ENCODE data around the gene FCN2.

The FCN2 gene

DNA sequence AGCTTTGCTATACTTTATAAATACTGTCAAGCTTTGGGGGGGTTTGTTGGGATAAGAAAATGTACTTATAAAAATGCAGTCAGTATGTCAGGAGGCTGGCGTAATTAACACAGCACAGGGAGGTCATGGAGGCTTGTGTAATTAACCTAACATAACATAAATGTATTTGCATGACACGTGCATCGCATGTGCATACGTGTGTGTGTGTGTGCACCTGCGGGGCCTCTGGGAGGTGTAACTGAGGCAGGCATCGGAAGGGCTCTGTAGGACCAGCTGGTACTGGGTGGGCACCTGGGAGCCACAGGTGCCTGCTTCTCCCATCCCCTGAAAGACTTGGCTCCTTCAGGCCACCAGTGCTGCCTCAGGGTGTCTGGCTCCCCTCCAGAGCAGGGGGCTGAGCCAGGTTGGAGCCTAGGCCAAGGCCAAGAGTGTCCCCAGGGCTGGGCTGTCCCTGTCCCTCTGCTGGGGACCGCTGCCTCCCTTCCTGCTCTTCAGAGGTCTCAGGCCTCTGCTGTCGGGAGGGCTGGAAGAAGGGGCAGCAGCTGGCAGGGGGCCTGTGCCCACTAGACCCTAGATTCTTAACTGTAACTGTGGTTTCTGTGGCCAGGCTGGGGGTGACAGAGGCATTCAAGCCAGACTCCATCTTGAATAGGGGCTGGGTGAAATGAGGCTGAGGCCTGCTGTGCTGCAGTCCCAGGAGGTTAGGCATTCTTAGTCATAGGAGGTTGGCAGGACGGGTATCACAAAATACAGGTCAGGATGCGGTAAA lies 9.0 kb downstream of the FCN2 start:
- DNase-seq = no peak

DNA sequence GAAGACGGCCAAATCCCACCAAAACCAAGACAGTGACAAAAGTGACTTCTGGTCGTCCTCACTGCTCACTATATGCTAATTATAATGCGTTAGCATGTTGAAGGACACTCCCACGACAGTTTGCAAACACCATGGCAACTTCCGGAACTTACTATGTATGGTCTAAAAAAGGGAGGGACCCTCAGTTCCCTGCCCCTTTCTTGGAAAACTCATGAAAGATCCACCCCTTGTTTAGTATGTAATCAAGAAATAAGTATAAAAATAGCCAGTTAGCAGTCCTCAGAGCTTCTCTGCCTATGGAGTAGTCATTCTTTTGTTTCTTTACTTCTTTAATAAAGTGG lies 9.5 kb downstream of the FCN2 start:
- DNase-seq = no peak

DNA sequence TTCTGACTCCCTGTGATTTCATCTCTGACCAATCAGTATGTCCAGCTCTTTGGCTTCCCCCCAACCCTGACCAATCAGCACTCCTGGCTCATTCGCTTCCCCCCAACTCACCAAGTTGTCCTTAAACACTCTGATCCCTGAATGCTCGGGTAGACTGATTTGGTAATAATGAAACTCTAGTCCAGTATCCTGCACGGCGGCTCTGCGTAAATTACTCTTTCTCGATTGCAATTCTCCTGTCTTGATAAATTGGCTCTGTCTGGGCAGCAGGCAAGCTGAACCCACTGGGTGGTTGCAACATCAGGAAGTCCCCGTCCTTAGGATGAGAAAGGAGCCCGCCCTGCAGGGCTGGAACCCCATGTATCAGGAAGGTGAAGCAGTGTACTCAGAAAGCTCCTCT lies 10.4 kb downstream of the FCN2 start:
- DNase-seq = no peak

DNA sequence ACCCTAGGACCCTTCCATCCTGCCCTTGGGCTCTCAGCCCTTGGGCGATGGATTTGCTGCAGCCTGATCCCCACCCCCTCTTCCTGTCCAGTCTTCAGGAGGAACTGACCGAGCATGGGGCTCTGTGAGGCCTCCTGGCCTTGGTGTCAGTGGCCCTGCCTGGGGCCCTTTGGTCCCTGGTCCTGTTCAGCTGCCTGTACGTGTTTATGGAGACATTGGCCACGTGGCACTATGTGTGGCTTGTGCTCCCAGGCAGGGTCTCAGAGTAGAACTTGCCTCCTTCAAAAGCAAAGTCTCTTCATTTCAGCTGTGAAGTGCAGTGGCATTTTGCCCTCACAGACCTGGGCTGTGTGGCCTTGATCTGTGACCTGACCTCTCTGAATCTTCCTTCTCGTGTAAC lies 11.1 kb downstream of the FCN2 start:
- no peak for DNase-seq

DNA sequence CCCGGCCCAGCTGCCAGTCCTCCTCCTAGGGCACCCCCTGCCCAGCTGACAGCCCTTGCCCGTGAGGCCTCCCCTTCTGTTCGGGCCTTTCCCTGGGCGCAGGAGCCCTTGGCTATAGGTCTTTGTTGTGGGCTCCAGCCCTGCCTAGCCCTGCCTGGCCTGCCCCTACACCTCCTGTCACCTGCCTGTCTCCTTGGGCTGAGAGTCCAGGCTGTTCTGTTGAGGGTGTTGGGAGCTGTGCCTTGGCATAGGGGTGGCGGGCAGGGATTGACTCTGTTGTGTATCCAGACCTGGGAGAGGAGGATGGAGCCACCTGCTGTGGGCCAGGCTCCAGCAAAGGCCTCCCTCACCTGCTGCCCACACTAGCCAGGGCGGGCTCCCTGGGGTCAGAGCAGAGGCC lies 11.6 kb downstream of the FCN2 start:
- DNase-seq = no peak

DNA sequence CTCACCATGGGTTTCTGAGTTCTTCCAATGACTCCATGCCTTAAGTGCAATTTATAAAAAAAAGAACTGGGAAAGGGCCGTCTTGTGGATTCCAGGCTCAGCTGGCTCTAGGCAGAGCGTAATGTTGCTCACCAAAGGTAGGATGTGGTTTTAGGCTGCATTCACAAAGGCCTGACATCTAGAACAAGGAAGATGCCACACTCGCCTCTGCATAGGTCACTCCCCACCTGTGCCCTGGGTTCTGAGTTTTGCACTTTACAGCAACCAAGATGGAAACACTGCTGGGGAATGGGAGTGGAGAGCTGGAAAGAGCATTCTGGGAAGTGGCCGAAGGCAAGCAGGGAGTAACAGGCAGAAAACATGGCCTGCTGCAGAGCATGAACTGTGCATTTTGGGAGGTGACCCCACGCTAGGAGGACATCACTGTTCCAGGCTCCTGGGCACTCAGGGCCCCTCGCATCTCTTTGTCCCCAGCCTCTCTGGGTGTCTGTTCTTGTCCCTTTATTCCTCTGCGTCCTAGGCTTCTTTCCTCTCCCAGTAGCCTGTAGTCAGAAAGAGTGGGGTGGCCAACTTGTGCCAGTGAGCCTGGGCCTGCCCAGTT lies 12.3 kb downstream of the FCN2 start:
- DNase-seq = no peak

DNA sequence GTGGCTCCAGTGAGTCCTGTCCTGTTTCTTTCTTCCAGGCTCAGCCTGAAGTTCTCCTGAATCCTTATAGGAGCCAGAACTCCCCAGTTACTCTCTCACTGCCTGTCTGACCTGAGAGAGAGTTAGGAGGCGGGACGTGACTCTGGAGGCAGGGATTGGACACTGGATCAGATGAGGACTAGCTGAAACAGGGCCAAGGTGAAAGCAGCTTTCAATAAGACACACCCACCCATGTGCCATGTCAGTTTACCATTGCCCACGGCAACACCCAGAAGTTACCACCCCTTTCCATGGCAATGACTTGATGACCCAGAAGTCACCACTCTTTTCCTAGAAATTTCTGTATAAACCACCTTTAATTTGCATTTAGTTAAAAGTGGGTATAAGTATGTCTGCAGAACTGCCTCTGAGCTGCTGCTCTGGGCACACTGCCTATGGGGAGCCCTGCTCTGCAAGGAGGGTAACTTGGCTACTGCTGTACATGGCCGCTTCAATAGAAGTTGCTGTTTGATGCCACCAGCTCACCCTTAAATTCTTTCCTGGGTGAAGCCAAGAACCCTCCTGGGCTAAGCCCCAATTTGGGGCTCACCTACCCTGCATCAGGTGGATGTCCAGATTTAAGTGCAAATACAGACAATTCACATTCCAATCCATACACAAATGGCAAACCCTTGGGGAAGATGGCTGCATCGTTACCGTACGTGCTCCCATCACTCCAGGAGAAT lies 13.7 kb downstream of the FCN2 start:
- DNase-seq = no peak

DNA sequence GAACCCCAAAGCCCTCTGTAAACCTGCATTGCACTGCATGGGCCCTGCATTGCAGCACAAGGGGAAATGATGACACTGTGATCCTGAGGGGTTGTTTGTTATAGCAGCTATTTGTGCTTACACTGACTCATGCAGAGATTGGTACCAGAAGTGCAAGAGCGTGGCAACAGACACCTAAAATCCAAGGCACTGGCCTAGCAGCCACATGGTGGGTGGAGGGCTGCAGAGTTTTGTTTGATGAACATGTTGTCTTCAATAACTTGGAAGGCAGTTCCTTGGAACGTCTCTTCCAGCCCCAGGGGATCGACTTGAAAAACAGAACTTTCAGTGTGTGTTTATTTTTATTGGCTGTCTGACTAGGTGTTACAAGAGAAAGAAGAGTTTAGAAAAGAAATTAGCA lies 14.5 kb downstream of the FCN2 start:
- DNase-seq = no peak

DNA sequence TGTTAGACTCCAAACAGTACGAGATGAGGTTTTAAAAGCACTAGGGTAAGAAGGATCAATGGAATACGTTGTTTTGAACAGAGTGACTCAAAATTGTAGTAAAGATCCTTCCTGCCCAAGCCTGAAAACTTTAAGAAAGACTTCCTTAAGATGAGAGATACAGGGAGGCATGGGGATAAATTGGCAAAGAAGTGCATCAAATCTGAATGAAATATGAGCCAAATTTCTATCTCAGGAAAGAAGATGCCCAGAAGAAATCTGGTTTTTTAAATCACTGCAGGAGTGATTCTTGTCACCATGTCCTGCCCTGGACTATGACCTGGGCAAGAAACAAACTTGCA lies 14.9 kb downstream of the FCN2 start:
- no peak for DNase-seq

DNA sequence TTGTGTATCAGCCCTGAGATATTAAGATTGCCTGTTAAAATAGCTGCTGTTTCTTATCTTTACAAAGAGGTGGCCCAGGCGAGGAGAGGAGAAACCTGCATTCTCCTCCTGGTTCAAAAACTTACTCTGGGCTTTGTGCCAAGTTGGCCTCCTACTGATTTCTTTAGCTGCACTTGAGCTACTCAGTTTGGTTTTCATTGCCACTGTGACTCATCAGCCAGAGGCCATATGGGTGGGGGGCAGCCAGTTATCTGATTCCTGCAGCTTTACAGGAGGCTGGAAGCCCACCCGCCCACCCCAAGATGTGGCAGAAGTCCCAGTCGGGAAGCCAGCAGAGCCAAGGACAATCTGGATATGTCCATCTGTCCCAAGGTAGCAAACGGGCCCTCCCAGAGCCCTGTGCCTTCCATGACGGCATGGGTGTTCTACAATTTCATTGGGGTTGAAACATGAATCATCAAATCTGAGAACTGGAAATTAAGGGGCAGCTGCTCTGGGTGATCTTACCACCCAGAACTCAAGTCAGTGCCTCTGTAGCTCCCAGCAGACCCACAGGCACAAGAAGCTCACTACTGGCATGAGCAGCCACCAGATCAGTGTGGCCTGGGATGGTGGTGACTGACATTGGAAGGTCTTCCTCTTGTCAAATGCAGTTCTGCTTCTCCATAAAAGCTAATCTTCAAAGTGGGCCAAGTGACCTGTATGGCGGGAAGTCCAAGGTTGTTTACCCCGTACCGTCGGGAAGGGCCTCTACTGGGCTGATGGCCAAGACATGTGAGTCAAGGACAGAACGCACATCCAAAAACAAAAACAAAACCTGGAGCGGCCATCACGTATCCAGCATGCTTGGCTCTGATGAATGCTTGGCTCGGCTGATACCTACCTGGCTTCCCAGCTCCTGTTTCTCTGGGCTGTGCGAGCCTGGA lies 15.6 kb downstream of the FCN2 start:
- peak in 1 of 2 experiments; percentile 18 for DNase-seq

DNA sequence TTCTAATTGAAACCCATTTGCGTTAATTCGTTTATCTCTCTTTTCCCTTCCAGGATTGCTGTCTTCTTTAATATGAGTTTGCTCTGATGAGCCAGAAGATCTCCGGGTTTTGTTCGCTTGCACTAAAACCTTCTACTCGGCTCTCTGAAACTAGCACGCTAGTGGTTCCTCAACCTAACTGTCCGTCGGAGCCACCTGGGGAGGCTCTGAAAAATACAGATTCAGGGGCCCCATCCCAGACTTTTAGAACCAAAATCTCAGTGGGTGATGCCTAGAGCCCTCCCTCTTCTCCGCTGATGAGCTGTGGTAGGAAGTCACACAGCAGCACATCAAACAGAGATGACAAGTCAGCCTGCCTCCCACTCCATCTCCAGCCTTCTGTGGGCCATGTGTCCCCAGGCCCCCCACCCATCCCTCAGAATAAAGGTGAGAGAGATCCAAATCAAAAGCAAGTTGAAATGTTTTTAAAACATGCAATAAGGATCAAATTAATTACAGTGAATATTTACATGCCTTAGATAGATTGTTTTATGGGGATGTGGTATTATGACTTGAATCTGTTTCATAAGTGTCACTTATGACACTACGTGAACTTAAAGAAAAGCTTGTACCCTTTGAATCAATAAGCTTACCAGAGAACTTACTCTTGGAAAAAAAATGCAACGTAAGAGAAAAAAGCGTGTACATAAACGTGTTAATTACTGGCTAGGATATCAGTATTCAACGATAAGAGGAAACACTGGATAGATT lies 16.4 kb downstream of the FCN2 start:
- DNase-seq = no peak

DNA sequence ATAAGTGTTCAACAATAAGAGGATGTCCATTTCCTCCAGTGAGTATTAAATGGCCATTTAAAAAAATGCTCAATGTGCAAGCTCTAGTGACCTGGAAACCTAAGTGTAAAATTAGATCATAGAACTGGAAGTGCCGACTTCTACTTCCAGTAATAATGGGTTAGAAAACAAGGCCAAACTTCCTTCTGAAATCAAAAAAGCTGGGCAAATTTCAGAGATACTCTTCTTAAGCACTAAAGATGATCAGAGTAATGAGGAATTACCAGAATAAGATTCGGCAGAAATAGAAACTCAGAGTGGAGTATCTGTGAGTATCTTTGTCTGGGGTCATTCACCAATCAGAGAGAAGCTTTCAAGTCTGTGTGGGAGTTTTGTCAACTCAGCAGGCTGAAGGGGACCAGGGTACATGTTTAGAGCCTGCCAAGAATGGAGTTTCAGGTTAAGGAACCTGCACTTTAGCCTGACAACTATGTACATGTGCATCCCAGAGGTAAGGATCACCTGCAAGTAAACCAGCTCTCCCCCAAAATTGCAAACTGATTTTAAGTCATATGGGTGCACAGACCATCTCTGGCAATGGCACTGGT lies 17.1 kb downstream of the FCN2 start:
- DNase-seq = no peak

DNA sequence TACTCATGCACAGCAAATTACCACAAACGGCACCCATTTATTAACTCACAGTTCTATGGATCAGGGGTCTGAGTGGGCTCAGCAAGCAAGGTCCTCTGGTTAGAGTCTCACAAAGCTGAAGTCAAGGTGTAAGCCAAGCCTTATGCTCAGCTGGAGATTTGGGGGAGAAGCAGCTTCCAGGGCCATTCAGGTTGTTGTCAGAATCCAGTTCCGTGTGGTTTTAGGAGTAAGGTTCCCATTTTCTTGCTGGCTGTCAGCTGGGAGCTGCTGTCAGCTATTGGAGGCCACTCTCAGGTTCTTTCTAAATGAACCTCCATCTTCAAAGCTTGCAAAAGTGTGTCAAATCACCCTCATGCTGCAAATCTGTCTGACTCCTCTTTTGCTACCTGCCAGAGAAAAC lies 17.7 kb downstream of the FCN2 start:
- DNase-seq = no peak

DNA sequence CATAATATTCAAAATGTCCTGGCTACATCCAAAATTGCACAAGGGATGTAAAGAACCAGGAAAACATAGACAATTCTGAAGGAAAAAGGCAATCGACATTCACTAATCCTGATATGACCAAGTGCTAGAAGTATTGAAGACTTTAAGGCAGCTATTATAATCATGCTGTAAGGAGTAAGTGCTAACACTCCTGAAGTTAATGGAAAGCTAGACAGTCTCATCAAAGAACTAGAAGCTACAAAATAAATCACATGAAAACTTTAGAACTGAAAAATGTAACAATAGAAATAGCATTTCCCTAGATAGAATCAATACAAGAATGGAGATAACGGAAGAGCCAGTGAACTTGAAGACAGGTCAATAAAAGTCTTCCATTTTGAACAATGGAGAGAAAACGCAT lies 18.6 kb downstream of the FCN2 start:
- DNase-seq = no peak

DNA sequence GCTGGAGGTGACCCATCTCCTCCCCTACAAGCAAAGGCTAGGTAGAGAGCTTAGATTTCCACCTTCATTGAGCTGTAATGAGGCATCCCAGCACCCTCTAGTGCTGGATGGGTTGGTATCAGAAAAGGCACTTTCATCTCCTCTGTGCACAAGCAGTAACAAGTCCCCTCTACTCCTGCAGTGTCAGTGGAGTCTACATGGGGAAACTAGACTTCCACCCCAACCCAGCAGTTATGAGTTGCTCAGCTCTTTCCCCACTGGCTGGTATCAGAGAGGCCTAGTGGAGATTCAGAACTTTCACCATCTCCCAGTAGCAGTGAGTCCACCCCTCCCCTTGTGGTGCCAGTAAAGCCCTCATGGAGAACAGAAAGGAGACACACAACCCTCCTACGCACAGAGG lies 19.2 kb downstream of the FCN2 start:
- DNase-seq = no peak

DNA sequence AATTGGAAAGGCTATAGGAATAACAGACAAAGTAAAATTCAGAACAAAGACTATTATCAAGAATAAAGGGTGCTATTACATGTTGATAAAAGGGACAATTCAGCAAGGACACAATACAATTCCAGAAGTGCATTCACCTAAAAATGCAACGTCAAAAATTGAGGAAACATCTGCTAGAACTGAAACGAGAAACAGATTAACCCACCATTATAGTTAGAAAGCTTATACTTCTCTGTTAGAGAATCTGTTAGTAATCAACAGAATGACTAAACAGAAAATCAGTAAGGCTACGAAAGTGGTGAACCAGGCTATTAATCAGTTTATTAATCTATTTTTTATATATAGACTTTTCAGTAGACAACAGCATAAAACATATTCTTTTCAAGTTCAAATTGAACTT lies 22.3 kb downstream of the FCN2 start:
- DNase-seq = no peak

DNA sequence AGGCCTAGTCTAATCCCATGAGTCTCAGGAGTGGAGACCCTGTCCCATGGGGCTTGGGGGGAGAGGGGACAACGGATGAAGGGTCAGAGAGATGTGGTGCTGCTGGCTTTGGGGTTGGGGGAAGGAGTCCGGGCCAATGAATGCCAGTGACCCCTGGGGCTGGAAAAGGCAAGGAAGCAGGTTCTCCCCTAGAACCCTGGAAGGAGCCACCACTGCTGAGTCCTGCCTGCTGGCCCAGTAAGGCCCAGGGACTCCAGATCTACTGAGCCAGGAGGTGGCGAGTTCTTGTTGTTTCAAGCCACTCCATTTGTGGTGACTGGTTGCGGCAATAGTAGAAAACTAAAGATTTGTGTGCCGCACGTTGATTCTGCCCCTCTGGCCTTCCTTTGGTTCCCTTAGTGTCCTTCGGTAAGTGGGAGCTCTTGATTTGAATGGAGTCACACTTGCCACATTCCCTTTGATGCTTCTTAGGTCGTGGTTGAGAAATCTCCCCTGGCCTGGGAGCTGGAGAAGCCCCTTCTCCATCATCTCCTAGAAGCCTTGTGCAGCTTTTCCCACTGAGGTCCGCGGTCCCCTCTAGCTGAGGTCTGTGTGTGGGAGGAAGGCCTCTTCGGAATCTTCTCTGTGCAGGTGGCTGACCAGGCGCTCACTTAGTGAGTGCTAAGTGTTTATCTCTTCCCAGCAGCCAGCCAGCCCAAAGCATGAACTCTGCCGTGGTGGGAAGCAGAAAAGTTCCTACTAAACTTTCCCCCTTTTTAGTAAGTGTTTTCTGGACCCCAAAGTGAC lies 28.1 kb downstream of the FCN2 start:
- no peak for DNase-seq

DNA sequence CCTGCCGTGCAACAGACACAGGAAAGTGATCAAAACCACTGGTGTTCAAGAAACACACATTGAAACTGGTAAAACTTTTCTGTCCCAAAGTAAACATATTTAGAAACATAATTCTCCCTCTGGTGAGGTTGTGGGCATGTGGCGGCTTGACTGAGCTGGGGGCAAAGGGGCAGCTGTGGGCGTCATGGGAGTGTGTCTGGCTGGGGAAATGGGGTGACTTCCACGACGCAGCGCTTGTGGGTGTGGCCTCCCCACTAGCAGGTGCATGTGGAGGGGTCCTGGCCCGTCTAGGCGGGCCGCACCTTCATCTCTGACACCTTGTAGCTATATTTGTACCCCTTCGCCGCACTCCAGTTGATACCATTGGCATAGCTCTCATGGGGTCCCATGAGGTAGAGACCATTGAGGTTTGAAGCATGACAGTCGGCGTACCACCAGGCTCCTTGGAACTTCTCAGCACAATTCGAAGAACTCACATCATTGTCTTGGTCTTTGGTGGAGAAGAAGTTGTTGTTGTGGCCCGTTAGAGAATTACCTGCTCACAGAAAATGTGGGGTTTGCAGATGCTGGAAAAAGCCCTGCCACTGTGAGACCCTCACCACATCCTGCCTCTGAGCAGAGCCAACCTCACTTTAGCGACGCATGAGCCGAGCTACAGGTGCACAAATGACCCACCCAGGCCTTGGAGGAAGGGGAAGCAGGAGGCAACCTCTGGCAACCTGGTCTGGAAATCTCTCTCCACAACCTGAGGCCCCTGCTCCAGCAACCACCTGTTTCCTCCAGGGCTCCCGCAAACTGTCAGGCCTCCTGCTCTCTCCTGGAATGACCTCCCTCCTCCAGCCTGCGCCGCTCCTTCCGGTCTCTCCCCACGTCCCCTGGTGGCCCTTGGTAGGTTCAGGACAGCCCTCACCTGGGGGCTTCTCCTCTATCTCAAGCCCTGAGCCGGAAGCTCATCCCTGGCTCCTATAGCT lies 29.2 kb downstream of the FCN2 start:
- no peak for DNase-seq

DNA sequence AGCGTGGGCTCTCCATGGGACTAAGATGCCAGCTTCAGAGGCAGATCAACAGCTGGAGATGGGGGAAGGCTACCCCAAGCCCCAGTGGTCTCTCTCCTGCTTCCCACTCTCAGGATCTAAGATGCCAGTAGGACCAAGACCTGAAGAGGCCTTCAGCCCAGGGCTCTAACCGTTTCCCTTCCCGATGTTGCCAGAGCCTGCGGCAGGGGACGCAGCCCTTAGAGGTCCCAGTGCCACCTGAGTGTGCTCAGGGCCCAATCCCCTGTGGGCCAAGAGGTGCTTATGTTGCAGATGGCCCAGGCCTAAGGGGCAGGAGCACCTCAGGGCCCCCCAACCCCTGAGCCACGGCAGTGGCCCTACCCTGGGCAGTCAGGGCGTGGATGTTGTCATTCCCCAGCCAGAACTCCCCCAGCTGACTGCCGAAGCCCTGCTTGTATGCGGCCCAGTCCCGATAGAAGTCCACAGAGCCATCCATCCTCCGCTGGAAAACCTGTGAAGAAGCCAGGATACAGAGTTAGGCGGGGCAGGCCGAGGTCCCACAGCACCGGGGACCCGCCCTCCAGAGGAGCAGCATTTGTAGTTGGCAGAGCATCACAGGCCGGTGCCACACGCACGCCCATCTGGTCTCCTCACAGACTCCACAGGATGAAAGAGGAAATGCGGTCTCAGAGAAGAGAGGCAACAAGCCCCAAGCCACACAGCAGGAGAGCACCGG lies 31.7 kb downstream of the FCN2 start:
- no peak for DNase-seq
